GM19452 (cell line): Measurements from ENCODE around the gene JDP2.

Source experiments
- ATAC-seq: cut with Tn5 transposase; IDR thresholded peaks from one replicate; pipeline ENCODE4 v1.9.1; 2021; ENCODE audit not compliant: unreplicated experiment

The JDP2 gene

GRCh38 chr14:75511201-75511600, 83.4 kb downstream of the JDP2 start:
- no peak for ATAC-seq

- peak; percentile 28 for ATAC-seq
These were observed 86.3 kb downstream of the JDP2 start for GRCh38 chr14:75513911-75514672.

GRCh38 chr14:75514673-75515628, 87.1 kb downstream of the JDP2 start:
- ATAC-seq, result peak; percentile 55

GRCh38 chr14:75515629-75515996, 87.8 kb downstream of the JDP2 start:
- ATAC-seq, result peak; percentile 36

GRCh38 chr14:75518625-75519024, 90.8 kb downstream of the JDP2 start:
- no peak for ATAC-seq

- ATAC-seq, result no peak
These were observed 91.6 kb downstream of the JDP2 start for GRCh38 chr14:75519394-75519793.

- no peak for ATAC-seq
These were observed 92.3 kb downstream of the JDP2 start for GRCh38 chr14:75519826-75520728.

- no peak for ATAC-seq
These were observed 93.0 kb downstream of the JDP2 start for GRCh38 chr14:75520852-75521251.

- ATAC-seq, result peak; percentile 25
These were observed 93.8 kb downstream of the JDP2 start for GRCh38 chr14:75521415-75522199.

GRCh38 chr14:75522224-75522982, 94.6 kb downstream of the JDP2 start, which contains the start of gene BATF:
BATF (plus strand) TSS chr14:75522469; CDS start chr14:75522683, 214 bp downstream.
- ATAC-seq, result peak; percentile 69

- no peak for ATAC-seq
These were observed 95.1 kb downstream of the JDP2 start for GRCh38 chr14:75522983-75523318.
